GM12865 (cell line): Measurements from ENCODE around the gene FZD2.

ENCODE experiments used
- DNase-seq: peaks from one replicate; pipeline ENCODE4 v3.0.0; 2010; ENCODE audit warnings: low read depth
- H3K4me3 ChIP-seq: 2 replicates; pipeline ENCODE4 v1.5.1; 2011; ENCODE audit warnings: mild to moderate bottlenecking, low read depth, low read length, control low read depth
- TF ChIP-seq, protein P1 (sequence below): IDR thresholded peaks from 2 replicates; pipeline ENCODE4 v1.5.1; 2011; ENCODE audit warnings: low read length, control low read depth, low read depth, inconsistent platforms; ENCODE audit not compliant: insufficient read depth; ENCODE audit errors: missing control alignments

FZD2 gene

GRCh38 chr17:44540246-44541084 is 16.8 kb upstream of the FZD2 start:
- DNase-seq, result no peak
- H3K4me3 ChIP-seq, result no peak overlapping the region
- TF ChIP-seq, protein P1, sequence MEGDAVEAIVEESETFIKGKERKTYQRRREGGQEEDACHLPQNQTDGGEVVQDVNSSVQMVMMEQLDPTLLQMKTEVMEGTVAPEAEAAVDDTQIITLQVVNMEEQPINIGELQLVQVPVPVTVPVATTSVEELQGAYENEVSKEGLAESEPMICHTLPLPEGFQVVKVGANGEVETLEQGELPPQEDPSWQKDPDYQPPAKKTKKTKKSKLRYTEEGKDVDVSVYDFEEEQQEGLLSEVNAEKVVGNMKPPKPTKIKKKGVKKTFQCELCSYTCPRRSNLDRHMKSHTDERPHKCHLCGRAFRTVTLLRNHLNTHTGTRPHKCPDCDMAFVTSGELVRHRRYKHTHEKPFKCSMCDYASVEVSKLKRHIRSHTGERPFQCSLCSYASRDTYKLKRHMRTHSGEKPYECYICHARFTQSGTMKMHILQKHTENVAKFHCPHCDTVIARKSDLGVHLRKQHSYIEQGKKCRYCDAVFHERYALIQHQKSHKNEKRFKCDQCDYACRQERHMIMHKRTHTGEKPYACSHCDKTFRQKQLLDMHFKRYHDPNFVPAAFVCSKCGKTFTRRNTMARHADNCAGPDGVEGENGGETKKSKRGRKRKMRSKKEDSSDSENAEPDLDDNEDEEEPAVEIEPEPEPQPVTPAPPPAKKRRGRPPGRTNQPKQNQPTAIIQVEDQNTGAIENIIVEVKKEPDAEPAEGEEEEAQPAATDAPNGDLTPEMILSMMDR, result no peak

DNA sequence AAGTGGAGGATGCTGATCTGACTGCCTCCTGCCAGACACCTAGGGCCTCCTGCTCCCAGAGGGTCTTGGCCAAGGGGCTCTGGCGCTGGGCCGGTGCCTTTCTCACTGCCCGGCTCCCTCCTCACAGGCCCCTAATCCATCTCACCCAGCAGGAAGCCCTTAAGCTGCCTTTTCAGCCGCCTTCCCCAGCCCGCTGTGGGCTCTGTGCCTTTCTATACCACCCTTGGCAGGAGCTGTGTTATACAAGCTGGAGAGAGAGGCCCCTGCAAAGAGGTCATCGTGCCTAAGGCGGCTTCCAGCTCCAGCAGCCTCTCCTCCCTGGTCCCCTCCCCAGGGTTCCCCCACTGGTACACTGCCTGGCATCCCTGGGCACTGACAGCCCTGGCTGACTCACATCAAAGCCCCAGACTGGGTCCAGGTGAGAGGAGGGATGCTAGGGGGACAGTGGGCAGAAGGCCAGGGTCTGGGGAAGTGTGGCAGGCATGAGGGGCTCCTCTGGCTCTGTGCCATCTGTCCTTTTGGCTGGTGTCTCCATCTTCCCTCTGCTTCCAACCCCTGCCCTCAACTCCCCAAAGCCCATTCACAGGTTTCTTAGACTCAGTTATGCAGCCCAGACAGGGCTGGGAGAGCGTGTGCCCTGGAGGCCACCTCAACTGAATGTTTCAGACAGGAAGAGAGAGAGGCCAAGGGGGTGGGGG is 15.3 kb upstream of the FZD2 start:
- peak; percentile 22 for DNase-seq
- TF ChIP-seq, protein P1, result no peak
- no peak overlapping the region for H3K4me3 ChIP-seq

GRCh38 chr17:44543213-44543904 is 13.9 kb upstream of the FZD2 start:
- TF ChIP-seq, protein P1, result no peak
- H3K4me3 ChIP-seq, result no peak overlapping the region
- DNase-seq, result no peak

DNA sequence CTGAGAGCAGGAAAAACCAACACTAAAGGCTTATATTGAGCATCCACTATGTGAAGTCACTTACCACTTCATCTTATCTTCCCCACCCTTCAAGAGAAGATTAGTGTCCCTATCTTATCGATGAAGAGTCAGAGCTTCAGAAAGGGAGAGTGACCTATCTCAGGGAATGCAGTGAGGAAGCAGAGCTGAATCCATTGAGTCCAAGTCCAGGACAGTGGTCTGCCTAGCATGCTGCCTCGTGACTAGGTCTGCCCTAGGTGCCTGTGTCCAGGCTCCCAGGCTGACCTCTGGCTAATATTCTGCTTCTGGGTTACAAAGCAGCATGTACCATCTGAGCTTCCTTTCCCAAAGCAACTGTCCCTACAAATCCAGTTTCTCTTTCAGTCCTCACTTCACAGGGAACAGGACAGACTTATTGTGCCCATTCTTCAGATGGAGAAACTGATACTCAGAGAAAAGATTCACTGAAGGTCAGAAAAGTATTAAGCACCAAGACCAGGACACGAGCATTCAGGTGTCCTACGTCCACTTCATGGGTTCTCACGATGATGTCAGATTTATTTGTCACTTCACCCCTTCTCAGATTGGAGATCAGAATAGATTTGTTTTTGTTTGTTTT is 13.3 kb upstream of the FZD2 start:
- TF ChIP-seq, protein P1, result no peak
- no peak overlapping the region for H3K4me3 ChIP-seq
- no peak for DNase-seq

GRCh38 chr17:44546671-44547606 is 10.3 kb upstream of the FZD2 start:
- no peak for DNase-seq
- TF ChIP-seq, protein P1, result no peak
- H3K4me3 ChIP-seq, result no peak overlapping the region
